Measurements from ENCODE around the gene MAGI2.

The MAGI2 gene

DNA sequence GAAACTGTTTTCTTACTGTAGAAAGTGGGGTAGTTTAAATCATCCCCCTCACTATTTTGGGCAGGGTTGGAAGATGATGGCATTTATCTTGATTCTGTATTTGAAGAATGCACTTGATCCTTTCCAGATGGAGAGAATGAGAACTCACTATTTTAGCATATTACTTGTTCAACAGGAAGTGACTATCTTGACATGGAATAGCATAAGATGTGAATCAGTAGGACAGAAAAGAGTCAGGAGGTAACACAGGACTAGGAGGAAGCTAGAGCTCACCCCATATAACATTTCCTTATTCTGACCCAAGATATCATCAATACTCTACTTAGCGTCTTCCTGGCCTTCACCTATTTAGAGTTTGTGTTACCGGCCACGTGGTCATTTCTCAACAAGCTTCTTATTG is 1254.7 kb downstream of the MAGI2 start:
- DNase-seq (ENCODE audit: low read depth) = peak; percentile 81
- H3K4me3 ChIP-seq (ENCODE audit: low read length) = no peak overlapping the region
- TF ChIP-seq, protein P1, sequence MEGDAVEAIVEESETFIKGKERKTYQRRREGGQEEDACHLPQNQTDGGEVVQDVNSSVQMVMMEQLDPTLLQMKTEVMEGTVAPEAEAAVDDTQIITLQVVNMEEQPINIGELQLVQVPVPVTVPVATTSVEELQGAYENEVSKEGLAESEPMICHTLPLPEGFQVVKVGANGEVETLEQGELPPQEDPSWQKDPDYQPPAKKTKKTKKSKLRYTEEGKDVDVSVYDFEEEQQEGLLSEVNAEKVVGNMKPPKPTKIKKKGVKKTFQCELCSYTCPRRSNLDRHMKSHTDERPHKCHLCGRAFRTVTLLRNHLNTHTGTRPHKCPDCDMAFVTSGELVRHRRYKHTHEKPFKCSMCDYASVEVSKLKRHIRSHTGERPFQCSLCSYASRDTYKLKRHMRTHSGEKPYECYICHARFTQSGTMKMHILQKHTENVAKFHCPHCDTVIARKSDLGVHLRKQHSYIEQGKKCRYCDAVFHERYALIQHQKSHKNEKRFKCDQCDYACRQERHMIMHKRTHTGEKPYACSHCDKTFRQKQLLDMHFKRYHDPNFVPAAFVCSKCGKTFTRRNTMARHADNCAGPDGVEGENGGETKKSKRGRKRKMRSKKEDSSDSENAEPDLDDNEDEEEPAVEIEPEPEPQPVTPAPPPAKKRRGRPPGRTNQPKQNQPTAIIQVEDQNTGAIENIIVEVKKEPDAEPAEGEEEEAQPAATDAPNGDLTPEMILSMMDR (conservative IDR thresholded peaks at IDR 0.05; ENCODE audit: low read length) = no peak

DNA sequence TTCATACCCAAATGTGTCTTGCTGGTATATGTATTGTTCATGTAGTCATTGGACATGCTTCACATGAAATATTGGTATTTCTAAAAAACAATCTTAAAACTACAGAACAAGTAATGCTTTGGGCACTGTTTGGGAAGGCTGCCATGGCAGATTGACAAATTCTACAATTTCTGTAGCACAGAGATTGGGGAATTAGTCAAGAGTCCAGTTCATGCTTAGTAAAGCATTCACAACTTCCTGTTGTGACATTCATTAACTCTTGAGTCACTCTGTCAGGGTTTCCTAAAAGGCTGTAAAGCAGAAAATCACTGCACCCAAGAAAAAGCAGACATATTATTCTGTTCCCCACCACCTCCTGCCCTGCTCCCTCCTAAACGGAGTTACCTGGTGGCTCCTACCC is 1256.0 kb downstream of the MAGI2 start:
- H3K4me3 ChIP-seq (ENCODE audit: low read length) = no peak overlapping the region
- peak; percentile 92 for DNase-seq (ENCODE audit: low read depth)
- TF ChIP-seq, protein P1 (conservative IDR thresholded peaks at IDR 0.05; ENCODE audit: low read length) = no peak

DNA sequence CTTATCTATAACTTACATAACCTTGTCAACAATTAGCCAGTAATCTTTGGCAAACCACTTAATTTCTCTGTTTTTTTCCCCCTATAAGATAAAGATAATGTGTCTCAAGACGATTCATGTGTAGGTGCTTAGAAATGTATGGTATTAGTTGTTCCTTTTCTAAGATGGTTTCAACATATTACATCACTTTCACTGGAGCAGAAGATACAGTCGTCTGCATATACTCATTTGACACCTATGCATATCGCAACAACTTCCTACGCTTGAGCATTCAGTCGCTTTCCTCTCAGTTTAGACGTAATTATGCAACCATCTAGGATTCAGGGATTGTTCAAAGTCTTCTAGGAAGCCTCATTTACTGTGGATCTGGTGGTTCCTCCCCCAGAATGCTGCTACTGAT is 1258.2 kb downstream of the MAGI2 start:
- no peak overlapping the region for H3K4me3 ChIP-seq (ENCODE audit: low read length)
- TF ChIP-seq, protein P1 (conservative IDR thresholded peaks at IDR 0.05; ENCODE audit: low read length) = no peak
- DNase-seq (ENCODE audit: low read depth) = no peak

DNA sequence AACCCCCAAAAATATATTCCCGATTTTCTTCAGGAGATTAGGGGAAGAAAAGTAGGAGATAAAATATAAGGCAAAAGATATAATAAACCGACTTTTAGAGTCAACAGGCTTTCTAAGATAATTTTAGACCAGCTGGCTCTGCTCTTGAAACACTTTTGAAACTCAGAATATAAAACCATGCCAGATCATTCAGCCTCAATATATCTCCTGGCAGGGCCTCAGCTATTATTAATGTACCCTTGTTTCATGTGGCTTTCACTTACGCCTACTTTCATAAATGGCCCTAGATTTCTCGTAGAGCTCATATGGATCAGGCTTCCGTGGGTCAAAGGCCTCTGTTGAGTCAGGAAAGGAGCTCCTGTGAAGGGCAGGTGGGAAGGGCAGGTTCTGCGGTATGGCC is 1258.9 kb downstream of the MAGI2 start:
- no peak for DNase-seq (ENCODE audit: low read depth)
- H3K4me3 ChIP-seq (ENCODE audit: low read length) = no peak overlapping the region
- TF ChIP-seq, protein P1 (conservative IDR thresholded peaks at IDR 0.05; ENCODE audit: low read length) = no peak

DNA sequence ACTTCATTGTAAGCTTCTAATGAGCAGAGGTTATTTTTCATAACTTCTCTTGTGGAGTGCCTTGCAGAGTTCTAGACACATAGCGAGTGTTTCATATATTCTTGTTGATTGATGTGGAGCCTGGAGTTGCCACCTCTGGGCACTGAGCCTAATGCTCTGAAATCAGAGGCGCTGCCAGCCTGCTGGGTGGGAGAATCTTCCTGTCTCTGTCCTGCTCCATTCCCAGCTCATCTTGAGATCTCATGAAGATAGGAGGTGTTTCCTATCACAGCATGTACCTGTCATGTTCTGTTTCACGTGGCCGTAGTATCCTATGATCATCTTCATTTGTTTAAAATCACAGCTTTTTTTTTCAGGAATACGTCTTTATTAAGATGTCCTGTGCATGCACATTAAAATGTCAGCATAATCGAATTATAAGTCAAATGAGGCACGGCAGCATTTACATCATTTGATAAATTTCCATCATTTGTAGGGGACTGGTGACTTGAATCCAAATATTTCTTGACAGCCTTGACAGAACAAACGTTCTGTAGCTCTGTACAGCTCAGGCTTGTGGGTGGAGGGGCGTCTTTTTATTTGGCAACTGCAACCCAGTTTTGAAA is 1261.9 kb downstream of the MAGI2 start:
- TF ChIP-seq, protein P1 (conservative IDR thresholded peaks at IDR 0.05; ENCODE audit: low read length) = no peak
- no peak overlapping the region for H3K4me3 ChIP-seq (ENCODE audit: low read length)
- no peak for DNase-seq (ENCODE audit: low read depth)

DNA sequence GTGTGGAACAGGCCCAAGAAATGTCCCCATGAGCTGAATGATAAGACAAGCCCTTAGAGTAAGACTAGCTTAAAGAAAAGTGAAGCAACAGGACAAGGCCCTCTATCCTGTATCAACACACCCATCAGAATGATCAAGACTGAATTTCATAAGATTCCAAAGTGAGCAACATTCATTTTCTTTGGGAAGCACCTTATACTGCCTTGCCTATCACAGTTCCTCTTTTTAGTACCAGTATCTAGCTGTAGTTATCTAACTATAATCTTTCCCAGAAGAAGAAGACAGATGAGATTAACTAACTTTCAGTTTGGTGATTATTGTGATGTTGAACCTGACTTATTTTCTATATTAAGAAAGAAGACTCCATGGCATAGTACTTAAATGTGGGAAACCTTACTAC is 1263.7 kb downstream of the MAGI2 start:
- DNase-seq (ENCODE audit: low read depth) = no peak
- H3K4me3 ChIP-seq (ENCODE audit: low read length) = no peak overlapping the region
- TF ChIP-seq, protein P1 (conservative IDR thresholded peaks at IDR 0.05; ENCODE audit: low read length) = no peak

DNA sequence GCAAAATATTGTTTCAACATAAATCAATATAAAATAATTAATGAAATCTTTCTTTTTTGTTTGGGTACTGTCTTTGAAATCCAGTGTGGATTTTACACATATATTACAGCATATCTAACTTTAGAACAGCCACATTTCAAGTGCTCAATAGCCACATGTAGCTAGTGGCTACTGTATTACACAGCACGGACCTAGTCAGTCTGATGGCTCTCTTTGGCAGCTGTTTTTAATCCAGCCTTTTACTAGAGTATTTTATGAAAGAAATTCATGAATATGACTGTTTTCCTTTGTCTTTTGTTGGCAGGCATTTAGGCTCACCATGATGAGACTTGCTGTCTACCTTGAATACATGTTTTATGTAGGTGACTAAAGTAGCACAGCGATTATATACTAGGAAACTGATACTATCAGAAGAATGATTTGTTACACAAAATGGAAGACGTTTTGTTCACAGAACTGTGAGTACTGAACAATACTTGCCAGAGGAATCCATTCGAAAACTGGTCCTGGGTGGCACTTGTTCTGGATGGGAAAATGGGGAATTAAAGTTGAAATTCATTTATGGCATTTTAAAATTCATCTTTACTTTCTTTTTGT is 1268.2 kb downstream of the MAGI2 start:
- no peak overlapping the region for H3K4me3 ChIP-seq (ENCODE audit: low read length)
- DNase-seq (ENCODE audit: low read depth) = no peak
- TF ChIP-seq, protein P1 (conservative IDR thresholded peaks at IDR 0.05; ENCODE audit: low read length) = no peak
